SH-SY5Y (cell line): Measurements from ENCODE around the gene BABAM2.

Experiments
- GATA2 ChIP-seq: IDR thresholded peaks from 2 replicates; pipeline ENCODE4 v1.6.1; 2011; ENCODE audit warnings: mild to moderate bottlenecking, low read depth, low read length
- GATA3 ChIP-seq: IDR thresholded peaks from 2 replicates; pipeline ENCODE4 v1.6.1; 2011; ENCODE audit warnings: low read depth, mild to moderate bottlenecking, low read length, moderate library complexity

- peak; percentile 97 for TF ChIP-seq GATA2
- no peak; the same call in 1 of the 2 replicates for TF ChIP-seq GATA3
Observed at GRCh38 chr2:28325567-28326468, 435.3 kb downstream of the BABAM2 start.
